Erythroblast (primary cell): ENCODE measurements around the gene EPSTI1.

ENCODE experiments used
- GATA1 ChIP-seq: IDR thresholded peaks from 2 replicates; pipeline ENCODE4 v1.6.1; 2011; ENCODE audit warnings: low read depth, mild to moderate bottlenecking, control low read depth, low read length, moderate library complexity
- POLR2A ChIP-seq: IDR thresholded peaks from 2 replicates; pipeline ENCODE4 v1.6.1; 2011; ENCODE audit warnings: mild to moderate bottlenecking, low read length

GRCh38 chr13:42925626-42926025 lies 66.4 kb downstream of the EPSTI1 start:
- TF ChIP-seq POLR2A (no peak), GATA1 (no peak)
